VCaP (cell line): Measurements from ENCODE around the gene SSBP4.
A peak's percentile ranks its signal among the peaks of the same experiment; 100 is the strongest.

ENCODE experiments used
- H3K27ac ChIP-seq: fragments of 450-650 bp; 2 replicates; pipeline ENCODE4 v1.5.1; 2017
- CTCF ChIP-seq: fragments of 450-650 bp; conservative IDR thresholded peaks from 2 replicates; pipeline ENCODE4 v1.5.1; 2017; ENCODE audit warnings: mild to moderate bottlenecking, moderate library complexity

Gene SSBP4

DNA sequence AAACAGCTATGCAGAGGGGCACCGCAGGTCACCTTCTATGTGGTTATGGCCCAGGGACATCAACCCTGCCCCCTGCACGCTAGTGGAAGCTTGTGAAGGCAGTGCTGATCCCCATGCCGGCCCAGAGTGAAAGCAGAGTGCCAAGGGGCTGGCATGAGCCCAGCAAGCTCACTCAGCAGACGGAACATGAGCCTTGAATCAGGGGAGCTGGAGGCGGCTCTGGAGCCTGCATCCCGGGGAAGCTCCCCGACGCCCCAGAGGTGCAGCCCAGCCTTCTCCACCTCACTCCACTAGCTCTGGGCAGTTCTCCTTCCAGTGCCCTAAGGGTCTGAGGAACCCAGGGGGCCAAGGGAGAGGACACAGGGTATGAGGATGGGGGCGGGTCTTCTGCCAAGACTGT lies 37.8 kb downstream of the SSBP4 start:
- H3K27ac ChIP-seq = no peak overlapping the region
- TF ChIP-seq CTCF = no peak

GRCh38 chr19:18457483-18458331 lies 38.5 kb downstream of the SSBP4 start:
- no peak overlapping the region for H3K27ac ChIP-seq
- TF ChIP-seq CTCF = no peak

GRCh38 chr19:18460900-18461299 lies 41.7 kb downstream of the SSBP4 start:
- TF ChIP-seq CTCF = no peak
- H3K27ac ChIP-seq = peak overlapping the region; percentile 10; the same call in 1 of the 2 replicates

DNA sequence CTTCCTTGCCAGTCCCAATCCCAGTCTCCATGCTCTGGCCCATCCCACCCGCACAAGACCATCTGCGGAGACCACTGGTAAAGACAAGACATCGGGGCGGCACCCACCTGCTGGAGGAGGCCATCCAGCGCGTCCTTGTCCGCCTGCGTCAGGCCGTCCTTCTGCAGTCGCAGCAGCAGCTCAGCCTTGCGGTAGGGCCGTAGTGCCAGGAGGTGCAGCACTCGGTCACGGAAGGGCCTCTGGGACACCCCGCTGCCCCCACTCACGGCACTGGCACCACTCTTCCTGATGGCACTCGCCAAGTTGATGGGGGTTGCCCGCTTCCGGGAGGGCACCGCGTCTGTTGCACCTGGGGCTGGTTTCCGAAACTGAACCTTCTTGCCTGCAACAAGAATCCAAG lies 42.3 kb downstream of the SSBP4 start:
- no peak overlapping the region for H3K27ac ChIP-seq
- TF ChIP-seq CTCF = no peak

DNA sequence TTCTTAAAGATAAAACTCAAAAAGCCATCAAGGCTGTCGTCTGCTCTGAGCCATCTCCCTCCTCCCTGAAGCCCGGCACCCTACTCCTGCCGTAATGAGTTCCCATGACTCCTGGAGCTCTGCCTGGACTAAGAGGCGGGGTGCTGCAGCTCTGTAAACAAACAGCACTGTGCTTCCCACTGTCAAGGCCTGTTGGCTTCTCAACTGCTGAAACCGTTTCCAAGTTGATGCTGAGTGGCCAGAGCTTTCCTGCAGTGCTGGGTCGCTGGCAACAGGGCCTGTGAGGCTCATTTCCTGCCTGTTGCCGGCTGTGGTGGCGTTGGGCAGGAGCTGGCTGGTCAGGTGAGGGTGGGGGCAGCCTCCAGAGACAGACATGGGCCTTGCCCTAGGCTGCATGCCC lies 45.4 kb downstream of the SSBP4 start:
- no peak for TF ChIP-seq CTCF
- peak overlapping the region; percentile 85 for H3K27ac ChIP-seq

DNA sequence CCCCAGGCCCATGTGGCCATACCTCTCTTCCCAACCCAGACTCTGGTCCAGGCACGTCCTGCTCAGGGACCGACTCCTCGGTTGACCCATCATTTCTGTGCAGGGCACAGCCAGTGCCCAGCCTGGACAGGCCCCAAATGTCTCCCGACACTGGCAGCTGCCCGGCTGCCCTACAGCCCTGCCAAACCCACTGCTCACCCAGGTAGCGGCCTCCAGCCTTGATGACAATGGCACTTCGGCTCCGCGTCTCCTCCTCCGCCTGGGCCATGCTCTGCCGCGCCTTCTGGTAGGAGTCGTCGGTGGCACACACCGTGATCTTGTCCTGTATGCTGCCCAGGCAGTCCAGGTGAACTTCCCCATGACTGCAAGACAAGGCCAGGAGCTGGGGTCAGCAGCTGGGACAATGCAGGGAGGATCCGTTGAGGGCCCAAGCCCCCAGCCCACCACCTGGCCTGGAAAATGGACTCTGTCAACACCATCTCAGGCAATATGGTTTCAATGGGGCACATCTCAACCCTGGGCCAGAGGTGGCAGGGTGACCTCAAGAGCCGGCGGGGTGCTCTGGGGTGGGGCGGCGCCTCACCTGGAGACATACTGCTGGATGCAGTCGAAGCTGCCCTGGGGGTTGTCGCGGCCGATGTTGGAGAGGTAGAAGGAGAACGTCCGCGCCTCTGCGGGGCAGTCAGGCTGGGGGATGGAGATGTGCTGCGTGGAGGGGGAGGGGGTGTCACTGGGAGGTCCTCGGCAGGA lies 46.2 kb downstream of the SSBP4 start:
- no peak for TF ChIP-seq CTCF
- peak overlapping the region; percentile 85 for H3K27ac ChIP-seq

DNA sequence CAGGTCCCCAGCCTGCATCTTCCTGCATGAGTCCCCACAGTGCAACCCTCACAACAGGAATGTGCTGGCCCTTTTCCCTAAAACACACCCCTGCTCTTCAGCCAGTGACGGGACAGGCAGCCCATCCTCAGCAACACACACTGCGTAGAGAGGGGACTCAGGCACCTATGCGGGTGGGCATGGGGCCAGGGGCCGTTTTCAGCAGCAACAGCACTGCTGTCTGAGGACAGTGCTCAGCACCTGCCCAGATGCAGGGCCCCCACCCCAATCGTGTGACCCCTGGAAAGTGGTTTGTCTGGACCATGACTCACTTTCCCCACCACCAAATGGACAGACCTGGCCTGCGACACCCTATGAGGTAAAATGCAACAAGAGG lies 46.8 kb downstream of the SSBP4 start:
- TF ChIP-seq CTCF = no peak

More for the DNA sequence above, 46.8 kb downstream of the SSBP4 start:
- H3K27ac ChIP-seq = peak overlapping the region; percentile 85
